K562 (cell line): ENCODE measurements around the gene CHIC2. TPM values are rescaled to one million over a fixed set of nuclear protein-coding genes. Genes with fewer than 3 reads are reported as not detected.

Experiments
- ATAC-seq: fragments of 200-7000 bp; cut with Tn5 transposase; 3 replicates; pipeline ENCODE4 v1.9.1; 2020; ENCODE audit warnings: moderate library complexity
- BruUV-seq: library from RNA; stranded (reverse); fragments of 400-500 nt; replicated peaks from 2 replicates; lab custom pipeline; 2021; lab: Mats Ljungman, UMichigan
- CTCF ChIA-PET: fragments of 300-600 bp; formaldehyde crosslinking; extraction: SDS; loops from one replicate; lab custom pipeline; 2021; ENCODE audit warnings: low intra/inter-chr PET ratio; lab: Yijun Ruan, JAX
- POLR2A ChIA-PET: fragments of 300-600, 350-650 bp; sonication (Branson Sonifier 250); formaldehyde crosslinking; extraction: SDS; loops from one replicate; lab custom pipeline; 2021; ENCODE audit warnings: antibody characterized with exemption, inconsistent platforms; lab: Yijun Ruan, JAX
- DNase-seq, 4 experiments: peaks; one replicate each; pipeline versions ENCODE4 v3.0.0 to v3.0.0-alpha.2; 2011 to 2018; ENCODE audit warnings: low spot score in 3 of 4, mixed read lengths in 3 of 4; ENCODE audit errors: extremely low read depth in 1 of 4
- FAIRE-seq: peaks from 2 replicates; lab custom pipeline; 2011; peaks lifted over from hg19 to GRCh38; lab: Jason Lieb, UNC
- H2AFZ ChIP-seq: 2 replicates; pipeline ENCODE4 v1.6.0; 2011; ENCODE audit warnings: low read depth, low read length, control low read depth, inconsistent platforms
- H3K27ac ChIP-seq: fragments of 200-600 bp; 3 replicates; pipeline ENCODE4 v1.8.0; 2011; ENCODE audit warnings: low read depth, mild to moderate bottlenecking, control low read depth, inconsistent platforms, low read length, moderate library complexity, mixed read lengths; ENCODE audit errors: extremely low read depth
- H3K27me3 ChIP-seq, 2 experiments: fragments of 300-600 bp in 1 of 2; 2 replicates in 1 of 2; 3 replicates in 1 of 2; pipeline versions ENCODE4 v1.6.0 to v1.8.0; 2011; ENCODE audit warnings: inconsistent platforms in 2 of 2, low read length in 2 of 2, mild to moderate bottlenecking in 1 of 2, mixed read lengths in 1 of 2, moderate library complexity in 1 of 2; ENCODE audit not compliant: control insufficient read depth in 2 of 2, insufficient read depth in 2 of 2
- H3K36me3 ChIP-seq: fragments of 300-600 bp; 3 replicates; pipeline ENCODE4 v1.8.0; 2011; ENCODE audit warnings: mild to moderate bottlenecking, low read length, inconsistent platforms; ENCODE audit not compliant: control insufficient read depth, insufficient read depth
- H3K4me1 ChIP-seq, 2 experiments: fragments of 200-600 bp in 1 of 2; replicated peaks in 1 of 2; 2 replicates in 1 of 2; 3 replicates in 1 of 2; pipeline versions ENCODE4 v1.5.1 to v1.8.0; 2011; ENCODE audit warnings: inconsistent platforms in 2 of 2, low read length in 2 of 2, mild to moderate bottlenecking in 1 of 2, mixed read lengths in 1 of 2, moderate library complexity in 1 of 2; ENCODE audit not compliant: control insufficient read depth in 2 of 2, insufficient read depth in 2 of 2
- H3K4me2 ChIP-seq: 2 replicates; pipeline ENCODE4 v1.6.1; 2011; ENCODE audit warnings: low read length, control low read depth, inconsistent platforms, mixed read lengths; ENCODE audit not compliant: insufficient read depth
- H3K4me3 ChIP-seq: fragments of 200-600 bp; sonication (generic), shearing (Covaris generic); 2 replicates; pipeline ENCODE4 v1.5.1; 2016; ENCODE audit warnings: control low read depth, inconsistent platforms
- H3K79me2 ChIP-seq: fragments of 200-600 bp; 3 replicates; pipeline ENCODE4 v1.8.0; 2011; ENCODE audit warnings: low read length, inconsistent platforms; ENCODE audit not compliant: control insufficient read depth, insufficient read depth
- H3K9ac ChIP-seq, 2 experiments: 2 replicates each; pipeline versions ENCODE4 v1.6.0 to v1.6.1; 2011; ENCODE audit warnings: low read depth in 2 of 2, low read length in 2 of 2, control low read depth in 1 of 2, inconsistent platforms in 1 of 2, mild to moderate bottlenecking in 1 of 2, mixed read lengths in 1 of 2; ENCODE audit not compliant: insufficient read depth in 1 of 2
- H3K9me1 ChIP-seq: one replicate; pipeline ENCODE4 v1.6.0; 2011; ENCODE audit warnings: inconsistent platforms, mild to moderate bottlenecking, low read length, moderate library complexity; ENCODE audit not compliant: control insufficient read depth, insufficient read depth
- H3K9me3 ChIP-seq: replicated peaks from 2 replicates; pipeline ENCODE4 v1.5.1; 2011; ENCODE audit warnings: low read depth, low read length, inconsistent platforms; ENCODE audit not compliant: control insufficient read depth, insufficient read depth
- H4K20me1 ChIP-seq: replicated peaks from 2 replicates; pipeline ENCODE4 v1.6.1; 2011; ENCODE audit warnings: low read length, inconsistent platforms, mixed read lengths; ENCODE audit not compliant: control insufficient read depth, insufficient read depth
- ARID2 ChIP-seq: fragments of 450-650 bp; IDR thresholded peaks from 2 replicates; pipeline ENCODE4 v1.6.1; 2017; ENCODE audit warnings: antibody characterized with exemption, mild to moderate bottlenecking
- CBX2 ChIP-seq: fragments of 200-600 bp; sonication (generic); IDR thresholded peaks from one replicate; pipeline ENCODE4 v1.6.1; 2012; ENCODE audit warnings: mild to moderate bottlenecking, low read length, inconsistent platforms; ENCODE audit not compliant: insufficient read depth, poor library complexity, severe bottlenecking
- CC2D1A ChIP-seq: fragments of 450-650 bp; IDR thresholded peaks from 2 replicates; pipeline ENCODE4 v1.6.1; 2017; ENCODE audit warnings: mild to moderate bottlenecking
- CCAR2 ChIP-seq: fragments of 200-400 bp; formaldehyde crosslinking; IDR thresholded peaks from 2 replicates; pipeline ENCODE4 v1.6.1; 2017; ENCODE audit warnings: mild to moderate bottlenecking, low read depth, low read length
- CCNT2 ChIP-seq: IDR thresholded peaks from 2 replicates; pipeline ENCODE4 v1.6.1; 2011; ENCODE audit warnings: borderline replicate concordance, low read depth, mild to moderate bottlenecking, moderate library complexity, mixed read lengths, low read length; ENCODE audit not compliant: insufficient read length; ENCODE audit errors: extremely low read depth
- EGR1 ChIP-seq: fragments of 450-650 bp; conservative IDR thresholded peaks from 2 replicates; pipeline ENCODE4 v1.6.1; 2017; ENCODE audit warnings: mild to moderate bottlenecking
- ELF4 ChIP-seq: fragments of 450-650 bp; formaldehyde crosslinking; IDR thresholded peaks from 2 replicates; pipeline ENCODE4 v1.4.0; 2022; ENCODE audit warnings: missing genetic modification characterization
- HLTF ChIP-seq: fragments of 450-650 bp; IDR thresholded peaks from 2 replicates; pipeline ENCODE4 v1.6.1; 2016
- KDM2B ChIP-seq: fragments of 250-450 bp; sonication (Bioruptor Pico); IDR thresholded peaks from 2 replicates; pipeline ENCODE4 v1.8.0; 2021; ENCODE audit warnings: mild to moderate bottlenecking, moderate library complexity
- PCBP1 ChIP-seq: fragments of 200-400 bp; formaldehyde crosslinking; IDR thresholded peaks from 2 replicates; pipeline ENCODE4 v1.6.1; 2018; ENCODE audit warnings: mild to moderate bottlenecking, low read depth, low read length; ENCODE audit not compliant: poor library complexity, severe bottlenecking
- PHF20 ChIP-seq: fragments of 450-650 bp; IDR thresholded peaks from 2 replicates; pipeline ENCODE4 v1.6.1; 2018; ENCODE audit not compliant: partially characterized antibody
- RAD51 ChIP-seq: fragments of 450-650 bp; IDR thresholded peaks from 2 replicates; pipeline ENCODE4 v1.7.1; 2016; ENCODE audit warnings: low read depth, mild to moderate bottlenecking, borderline replicate concordance
- RFX5 ChIP-seq: IDR thresholded peaks from 2 replicates; pipeline ENCODE4 v1.6.1; 2011; ENCODE audit warnings: low read depth, mild to moderate bottlenecking, improper control_type of control experiment, low read length
- SNIP1 ChIP-seq: fragments of 450-650 bp; IDR thresholded peaks from 2 replicates; pipeline ENCODE4 v1.7.1; 2017; ENCODE audit warnings: low read depth, mild to moderate bottlenecking
- SREBF2 ChIP-seq: sonication (generic); formaldehyde crosslinking; IDR thresholded peaks from 2 replicates; pipeline ENCODE4 v1.4.0; 2020; ENCODE audit warnings: mild to moderate bottlenecking, missing genetic modification reagents
- STAT5B ChIP-seq: fragments of 250-450 bp; sonication (Bioruptor Pico); IDR thresholded peaks from 2 replicates; pipeline ENCODE4 v1.8.0; 2021; ENCODE audit warnings: mild to moderate bottlenecking, inconsistent platforms
- ZBTB8A ChIP-seq: fragments of 450-650 bp; IDR thresholded peaks from 2 replicates; pipeline ENCODE4 v1.6.1; 2018; ENCODE audit warnings: mild to moderate bottlenecking, moderate library complexity; ENCODE audit not compliant: partially characterized antibody
- ZNF445 ChIP-seq: fragments of 250-450 bp; sonication (Bioruptor Pico); IDR thresholded peaks from 2 replicates; pipeline ENCODE4 v1.4.0; 2020; ENCODE audit warnings: low read depth, mild to moderate bottlenecking, moderate library complexity
- ZNF639 ChIP-seq, 2 experiments: fragments of 200-800 bp in 1 of 2; sonication (Bioruptor generic) in 1 of 2; sonication (generic) in 1 of 2; formaldehyde crosslinking in 1 of 2; IDR thresholded peaks in 1 of 2; conservative IDR thresholded peaks in 1 of 2; 2 replicates each; pipeline versions ENCODE4 v1.5.0 to v1.6.1; 2016 to 2020; ENCODE audit warnings: missing compliant biosample characterization in 1 of 2, missing genetic modification characterization in 1 of 2, missing genetic modification reagents in 1 of 2
- WGBS: fragments of 100-300 bp; shearing (Covaris generic); methylation state at CpG from one replicate; pipeline ENCODE4 v1.1.6; 2016; ENCODE audit warnings: low coverage, mixed read lengths; ENCODE audit not compliant: insufficient coverage; ENCODE audit errors: missing lambda C conversion rate; 5-methylcytosine and 5-hydroxymethylcytosine counted together
- in situ Hi-C: fragments of 300-500 bp; cut with MboI; formaldehyde crosslinking; loops from 4 replicates; pipeline ENCODE4 v1.15.0; 2018; ENCODE audit warnings: inconsistent platforms, mixed read lengths
- intact Hi-C: fragments of 100-400 bp; cut with micrococcal nuclease; formaldehyde crosslinking; loops from 2 replicates; pipeline ENCODE4 v1.14.2; 2022
- polyA plus RNA-seq, 8 experiments: library from polyadenylated mRNA; depleted of rRNA in 4 of 8; stranded (reverse) in 5 of 8; unstranded in 3 of 8; fragments of >200 nt; fragmentation: Nextera tagmentation in 2 of 8; fragmentation: Illumina TruSeq in 1 of 8; extraction: Ambion mirVana in 2 of 8; extraction: Trizol in 1 of 8; gene quantifications; 2 replicates each; pipeline versions ENCODE4 v1.2.1 to v1.2.3, GENCODE V29; 2011 to 2014; ENCODE audit warnings: inconsistent platforms in 1 of 8, missing spikeins in 1 of 8
- total RNA-seq, 7 experiments: library from RNA; depleted of rRNA in 6 of 7; stranded (reverse); fragments of >200 nt in 6 of 7; fragmentation: Illumina TruSeq in 2 of 7; extraction: Trizol in 2 of 7; gene quantifications; 2 replicates each; pipeline versions ENCODE4 v1.2.1 to v1.2.3, GENCODE V29; 2011 to 2021; ENCODE audit warnings: low replicate concordance in 1 of 7

The CHIC2 gene
- total and polyA plus RNA-seq, 9 of the 15 experiments (the other 6 are each of a cell fraction or from before 2014, with no cell fraction given), result 0.89 to 25.1 (median 12.1) TPM

- 0% methylated on average over 2 of the region's 2 CpGs for WGBS
Observed at GRCh38 chr4:53974561-53974960, 89.8 kb downstream of the CHIC2 start.

DNA sequence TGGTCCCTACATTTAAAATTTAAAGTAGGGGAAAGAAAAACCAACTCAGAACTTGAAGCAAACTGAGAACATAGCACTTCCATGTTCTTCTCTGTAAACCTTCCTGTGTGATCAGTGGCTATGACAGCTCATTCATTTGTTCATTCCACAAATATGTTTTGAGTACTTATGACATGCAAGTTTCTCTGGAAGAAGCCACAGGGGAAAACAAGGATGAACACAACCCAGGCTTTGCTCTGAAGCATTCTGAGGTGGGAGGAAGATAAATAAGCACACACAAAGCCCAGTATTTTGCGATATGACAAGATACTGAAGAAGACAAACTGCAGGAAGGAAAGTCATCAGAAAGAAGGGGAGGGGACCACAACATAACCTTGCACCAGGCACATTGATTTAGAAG lies 96.4 kb downstream of the CHIC2 start:
- 0% methylated on average over 1 of the region's 1 CpG for WGBS
- TF ChIP-seq SNIP1 (no peak), CCAR2 (no peak), PHF20 (no peak), ZNF639 (CRISPR knock-in tag; conservative IDR thresholded peaks at IDR 0.05 in 1 of 2, IDR thresholded peaks at IDR 0.05 in 1 of 2) (no peak), CCNT2 (no peak), PCBP1 (no peak), ZNF445 (CRISPR knock-in tag) (no peak), EGR1 (no peak), ARID2 (no peak), ZBTB8A (no peak), CBX2 (no peak)

More at GRCh38 chr4:53974561-53974960, 89.8 kb downstream of the CHIC2 start:
- no peak overlapping the region for H3K9ac ChIP-seq
- in situ Hi-C loops, result no loop called here
- no peaks in the 10 kb centered on the region for H3K27me3 ChIP-seq
- no peak overlapping the region for H2AFZ ChIP-seq
- intact Hi-C loops, result no loop called here
- no peaks in the 10 kb centered on the region for H3K36me3 ChIP-seq
- ChIA-PET POLR2A (no interaction called here), CTCF (no interaction called here)
- FAIRE-seq, result no peak
- H3K9me3 ChIP-seq, result no peaks in the 10 kb centered on the region
- H4K20me1 ChIP-seq, result no peaks in the 10 kb centered on the region
- H3K27ac ChIP-seq, result no peak overlapping the region
- H3K4me1 ChIP-seq, result no peaks in the 10 kb centered on the region
- H3K79me2 ChIP-seq, result no peaks in the 10 kb centered on the region
- no peak overlapping the region for H3K4me2 ChIP-seq
- DNase-seq, result no peak
- no peak for ATAC-seq
- no TSS peak for BruUV-seq
- H3K4me3 ChIP-seq, result no peak overlapping the region
- H3K9me1 ChIP-seq, result no peaks in the 10 kb centered on the region
- TF ChIP-seq SREBF2 (no peak), RFX5 (no peak), RAD51 (no peak), STAT5B (CRISPR knock-in tag) (no peak), KDM2B (CRISPR knock-in tag) (no peak), ELF4 (CRISPR knock-in tag) (no peak), CC2D1A (no peak), HLTF (no peak)

More for the DNA sequence above, 96.4 kb downstream of the CHIC2 start:
- CTCF ChIA-PET, result no interaction called here
- peaks cover 0 to 10% of the 10 kb centered on the region in 2 experiments; a peak in 4 of 5 replicates for H3K27me3 ChIP-seq
- H3K36me3 ChIP-seq, result no peaks in the 10 kb centered on the region
- DNase-seq (no peak), FAIRE-seq (no peak), ATAC-seq (no peak)
- in situ Hi-C loops (no loop called here), intact Hi-C loops (no loop called here)
- H2AFZ ChIP-seq, result no peak overlapping the region
- no peak overlapping the region for H3K27ac ChIP-seq
- no peaks in the 10 kb centered on the region for H3K4me1 ChIP-seq
- H4K20me1 ChIP-seq, result no peaks in the 10 kb centered on the region
- no peaks in the 10 kb centered on the region for H3K9me1 ChIP-seq
- no TSS peak for BruUV-seq
- no peaks in the 10 kb centered on the region for H3K9me3 ChIP-seq
- no peak overlapping the region for H3K9ac ChIP-seq
- H3K4me3 ChIP-seq, result no peak overlapping the region
- no peak overlapping the region for H3K4me2 ChIP-seq
- POLR2A ChIA-PET, result no interaction called here
- H3K79me2 ChIP-seq, result no peaks in the 10 kb centered on the region
